GM12801 (cell line): Measurements from ENCODE around the gene NELL1.

Experiments
- TF ChIP-seq, protein P1 (sequence below): IDR thresholded peaks from one replicate; pipeline ENCODE4 v1.5.1; 2011; ENCODE audit warnings: control low read depth; ENCODE audit not compliant: insufficient read length; ENCODE audit errors: extremely low read depth

Gene NELL1

DNA sequence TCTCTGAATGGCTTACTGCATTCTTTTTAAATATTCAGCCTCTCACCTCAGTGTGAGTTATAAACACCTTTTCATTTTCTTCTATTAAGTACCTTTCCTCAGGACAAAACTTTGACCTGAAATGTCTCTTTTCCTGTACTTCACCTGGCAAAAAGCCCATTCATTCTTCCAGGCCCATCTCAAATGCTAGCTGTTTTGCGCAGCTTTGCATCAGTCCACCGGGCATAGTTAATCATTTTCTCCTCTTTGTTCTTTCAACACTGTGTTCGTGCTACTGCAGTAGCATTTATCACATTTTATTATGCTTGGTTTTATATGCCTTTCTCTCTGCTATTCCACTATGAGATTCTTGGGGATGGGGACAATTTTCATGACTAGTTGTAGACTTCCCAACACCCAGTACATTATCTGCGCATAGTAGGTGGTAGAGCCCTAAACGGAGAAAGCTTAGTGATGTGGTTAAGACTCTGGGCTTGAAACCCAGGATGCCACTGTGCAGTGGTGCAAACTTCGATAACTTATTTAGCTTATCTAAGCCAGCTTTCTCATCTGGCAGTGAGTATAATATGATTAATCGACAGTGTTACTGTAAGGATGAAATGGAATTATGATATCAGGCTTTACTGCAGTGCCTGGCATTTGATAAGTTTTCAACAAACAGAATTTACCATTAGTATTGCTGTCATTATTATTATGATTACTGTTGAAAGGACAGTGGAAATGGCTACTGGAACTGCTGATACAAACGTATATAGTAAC is 695.7 kb downstream of the NELL1 start:
- TF ChIP-seq, protein P1, sequence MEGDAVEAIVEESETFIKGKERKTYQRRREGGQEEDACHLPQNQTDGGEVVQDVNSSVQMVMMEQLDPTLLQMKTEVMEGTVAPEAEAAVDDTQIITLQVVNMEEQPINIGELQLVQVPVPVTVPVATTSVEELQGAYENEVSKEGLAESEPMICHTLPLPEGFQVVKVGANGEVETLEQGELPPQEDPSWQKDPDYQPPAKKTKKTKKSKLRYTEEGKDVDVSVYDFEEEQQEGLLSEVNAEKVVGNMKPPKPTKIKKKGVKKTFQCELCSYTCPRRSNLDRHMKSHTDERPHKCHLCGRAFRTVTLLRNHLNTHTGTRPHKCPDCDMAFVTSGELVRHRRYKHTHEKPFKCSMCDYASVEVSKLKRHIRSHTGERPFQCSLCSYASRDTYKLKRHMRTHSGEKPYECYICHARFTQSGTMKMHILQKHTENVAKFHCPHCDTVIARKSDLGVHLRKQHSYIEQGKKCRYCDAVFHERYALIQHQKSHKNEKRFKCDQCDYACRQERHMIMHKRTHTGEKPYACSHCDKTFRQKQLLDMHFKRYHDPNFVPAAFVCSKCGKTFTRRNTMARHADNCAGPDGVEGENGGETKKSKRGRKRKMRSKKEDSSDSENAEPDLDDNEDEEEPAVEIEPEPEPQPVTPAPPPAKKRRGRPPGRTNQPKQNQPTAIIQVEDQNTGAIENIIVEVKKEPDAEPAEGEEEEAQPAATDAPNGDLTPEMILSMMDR = no peak

DNA sequence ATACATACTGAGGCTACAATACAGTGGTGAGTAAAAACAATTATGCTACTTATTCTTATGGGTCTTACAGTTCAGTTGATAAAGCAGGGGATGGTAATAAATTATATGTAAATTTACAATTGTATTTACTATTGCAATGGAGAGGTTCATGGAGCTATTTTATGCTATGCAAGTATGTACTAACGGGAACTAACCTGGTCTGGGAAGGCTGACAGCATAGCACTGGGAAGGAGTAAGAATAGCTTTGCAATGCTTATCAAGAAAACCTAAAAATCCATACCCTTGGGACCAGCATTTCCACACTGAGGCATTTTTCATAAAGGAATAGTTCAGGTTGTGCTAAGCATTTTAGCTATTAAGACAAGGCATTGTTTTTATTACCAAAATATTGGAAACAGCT is 700.6 kb downstream of the NELL1 start:
- TF ChIP-seq, protein P1 = no peak

DNA sequence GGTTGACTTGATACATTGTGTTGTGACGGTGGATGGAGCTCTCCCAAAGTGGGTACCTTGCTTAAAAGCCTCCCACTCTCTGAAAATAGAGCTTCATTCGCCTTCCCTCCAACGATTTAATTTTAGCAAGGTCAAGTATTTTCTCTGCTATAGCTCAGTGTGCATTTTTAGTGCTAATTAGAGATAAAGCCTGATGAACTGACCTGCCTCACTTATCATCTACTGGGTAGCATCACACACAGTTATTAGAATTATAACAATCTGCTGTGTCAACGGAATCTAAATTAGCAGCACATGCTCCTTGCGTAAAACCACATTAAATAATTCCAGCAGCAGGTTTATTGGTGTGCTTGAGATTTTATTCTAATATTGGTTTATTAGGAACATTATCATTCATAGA is 701.7 kb downstream of the NELL1 start:
- TF ChIP-seq, protein P1 = no peak

DNA sequence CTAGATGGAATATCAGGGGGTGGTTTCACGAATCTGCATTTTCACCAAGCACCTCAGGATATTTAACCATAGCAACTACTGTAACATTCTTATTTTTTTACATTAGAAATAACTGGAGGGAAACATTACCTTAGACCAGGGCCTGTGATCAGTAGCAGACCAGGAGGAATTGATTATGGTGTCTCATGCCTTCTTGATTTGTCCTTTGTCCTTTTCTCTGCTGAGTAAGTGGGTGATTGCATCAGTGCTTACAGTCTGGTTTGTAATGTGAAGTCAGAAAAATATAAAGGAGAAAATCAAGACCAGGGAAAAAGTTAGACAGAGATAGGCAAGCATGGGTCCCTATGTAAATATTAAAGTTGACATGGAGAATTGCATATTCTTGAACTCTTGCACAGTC is 703.3 kb downstream of the NELL1 start:
- TF ChIP-seq, protein P1 = no peak

DNA sequence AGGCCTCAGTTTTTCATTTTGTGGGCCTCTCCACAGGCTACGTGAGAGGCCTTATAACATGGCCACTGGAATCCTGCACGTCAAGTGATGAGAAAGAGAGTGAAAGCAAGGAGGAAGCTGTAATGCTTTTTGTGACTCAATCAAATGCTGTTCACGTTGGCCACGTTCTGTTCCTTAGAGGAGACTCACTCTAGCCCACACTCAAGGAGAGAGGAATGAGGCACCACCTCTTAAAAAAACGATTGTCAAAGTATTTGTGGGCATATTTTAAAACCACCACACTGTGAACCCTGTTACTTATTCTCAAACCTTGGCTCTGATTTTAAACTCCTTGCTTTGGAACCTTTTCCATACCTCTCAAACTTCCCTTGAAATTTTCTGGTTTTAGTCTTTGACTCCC is 705.0 kb downstream of the NELL1 start:
- TF ChIP-seq, protein P1 = no peak

DNA sequence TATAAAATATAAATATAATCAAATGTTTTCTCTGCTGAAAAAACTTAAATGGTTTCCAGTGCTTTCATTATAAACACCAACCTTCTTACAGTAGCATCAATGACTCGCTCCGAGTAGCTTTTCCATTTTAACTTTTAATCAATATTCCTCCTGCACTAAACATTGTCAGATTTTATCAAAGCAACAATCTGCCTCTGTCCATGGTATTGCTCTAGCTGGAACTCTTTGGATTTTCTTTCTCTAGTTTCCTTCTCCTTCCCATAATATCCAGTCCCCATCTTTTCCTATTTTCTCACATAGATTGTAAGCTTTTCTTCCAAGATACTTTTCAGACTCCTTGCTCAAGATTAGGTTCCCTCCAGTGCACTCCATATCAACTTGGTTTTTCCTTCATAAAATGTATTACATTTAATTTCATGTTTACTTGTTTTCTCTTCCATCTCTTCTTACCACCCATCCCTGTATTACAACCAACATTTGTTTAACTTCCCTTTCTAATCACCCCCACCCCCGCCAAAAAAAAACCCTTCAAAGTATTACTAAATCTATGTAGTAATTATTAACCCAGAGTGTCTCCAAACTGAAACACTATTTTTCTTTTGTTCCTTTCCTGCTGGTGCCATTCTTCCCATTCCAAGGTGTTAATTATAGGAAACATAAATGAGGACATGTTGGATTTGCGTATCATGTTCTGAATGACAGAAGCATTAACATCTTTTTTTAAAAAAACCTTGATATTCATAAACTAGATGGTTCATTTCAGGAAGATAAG is 716.5 kb downstream of the NELL1 start:
- TF ChIP-seq, protein P1 = no peak

DNA sequence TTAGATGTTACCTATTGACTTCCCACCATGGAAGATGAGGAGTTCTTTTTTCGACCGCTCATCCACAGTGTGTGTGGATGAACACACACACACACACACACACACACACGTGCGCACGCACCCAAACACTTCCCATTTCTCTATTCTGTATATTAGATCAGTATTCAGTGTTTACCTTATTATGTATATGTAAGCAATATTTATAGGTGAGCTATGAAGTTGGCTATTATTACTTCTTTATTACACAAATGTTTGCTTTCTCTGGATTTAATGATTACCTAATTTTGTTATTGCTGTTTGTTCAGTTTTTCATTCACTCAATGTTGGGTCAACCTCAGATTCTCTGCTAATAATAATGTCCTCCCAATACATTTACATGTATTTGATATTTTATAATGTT is 721.0 kb downstream of the NELL1 start:
- TF ChIP-seq, protein P1 = no peak
